ENCODE measurements around the gene PTPRO. TPM values are rescaled to one million over a fixed set of nuclear protein-coding genes. Genes with fewer than 3 reads are reported as not detected.

PTPRO gene
- total RNA-seq, 1 experiment from 2014 or later: 1.2 TPM

DNA sequence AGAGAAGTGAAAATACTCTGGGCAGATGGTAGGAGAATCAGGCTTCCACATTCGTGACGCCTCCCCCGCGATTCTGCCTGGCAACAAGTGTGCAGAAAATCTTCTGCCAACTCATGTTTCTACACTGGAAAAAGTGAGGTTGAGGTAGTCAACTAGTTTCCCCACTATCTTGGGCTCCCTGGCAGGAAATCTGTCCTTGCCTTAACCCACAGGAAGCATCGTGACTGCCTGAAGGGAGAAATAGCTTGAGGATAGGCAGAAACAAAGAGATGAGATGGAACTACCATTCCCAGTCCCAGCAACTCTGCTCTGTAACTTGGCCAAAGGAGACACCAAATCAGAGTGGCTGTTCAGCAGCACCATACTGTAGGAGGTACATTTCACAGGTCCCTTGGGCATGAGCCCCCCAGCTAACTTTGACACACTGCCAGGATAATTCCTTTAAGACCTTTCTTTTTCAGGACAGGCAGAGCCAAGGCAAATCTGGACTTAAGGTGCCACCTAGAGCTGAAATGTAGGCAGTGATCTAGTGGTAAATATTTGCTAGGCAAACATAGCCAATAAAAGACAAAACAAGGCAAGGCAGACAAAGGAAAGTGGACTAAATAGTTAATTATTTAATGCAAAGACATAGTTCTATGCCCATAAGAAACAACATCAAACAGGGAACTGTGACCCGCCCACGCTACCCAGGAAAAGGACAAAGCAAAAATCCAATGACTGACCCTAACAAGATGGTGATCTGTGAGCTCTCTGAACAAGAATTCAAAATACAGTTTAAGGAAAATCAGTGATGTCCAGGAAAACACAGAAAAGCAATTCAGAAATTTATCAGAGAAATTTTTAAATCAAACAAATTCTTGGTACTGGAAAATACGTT, 205.1 kb downstream of the PTPRO start:
- DNase-seq (ENCODE audit: low spot score): peak; percentile 64

DNA sequence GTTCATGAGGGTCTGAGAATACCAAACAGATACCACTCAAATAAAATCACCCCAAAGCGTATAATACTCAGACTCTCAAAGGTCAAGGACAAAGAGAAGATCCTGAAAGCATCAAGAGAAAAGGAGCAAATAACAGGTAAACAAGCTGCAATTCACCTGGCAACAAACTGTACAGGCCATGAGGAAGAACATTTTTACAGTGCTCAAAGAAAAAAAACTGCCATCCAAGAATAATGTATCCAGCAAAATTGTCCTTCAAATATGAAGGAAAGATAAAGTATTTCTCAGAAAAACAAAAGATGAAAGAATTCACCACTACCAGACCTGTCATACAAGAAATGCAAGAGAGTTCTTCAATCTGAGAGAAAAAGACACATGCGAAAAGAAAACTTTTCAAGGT, 206.4 kb downstream of the PTPRO start:
- DNase-seq (ENCODE audit: low spot score): no peak

DNA sequence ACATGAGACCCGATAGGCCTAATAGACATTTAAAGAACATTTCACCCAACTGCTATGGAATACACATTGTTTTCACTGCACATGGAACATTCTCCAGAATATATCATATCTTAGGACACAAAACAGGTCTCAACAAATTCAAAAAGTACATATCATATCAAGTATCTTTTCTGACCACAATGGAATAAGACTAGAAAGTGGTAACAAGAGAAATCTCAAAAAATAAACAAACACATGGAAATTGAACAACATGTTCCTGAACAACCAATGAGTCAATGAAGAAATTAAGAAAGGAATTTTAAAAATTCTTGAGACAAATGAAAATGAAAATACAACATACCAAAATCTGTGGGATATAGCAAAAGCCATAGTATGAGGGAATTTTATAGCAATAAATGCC, 208.1 kb downstream of the PTPRO start:
- DNase-seq (ENCODE audit: low spot score): no peak

DNA sequence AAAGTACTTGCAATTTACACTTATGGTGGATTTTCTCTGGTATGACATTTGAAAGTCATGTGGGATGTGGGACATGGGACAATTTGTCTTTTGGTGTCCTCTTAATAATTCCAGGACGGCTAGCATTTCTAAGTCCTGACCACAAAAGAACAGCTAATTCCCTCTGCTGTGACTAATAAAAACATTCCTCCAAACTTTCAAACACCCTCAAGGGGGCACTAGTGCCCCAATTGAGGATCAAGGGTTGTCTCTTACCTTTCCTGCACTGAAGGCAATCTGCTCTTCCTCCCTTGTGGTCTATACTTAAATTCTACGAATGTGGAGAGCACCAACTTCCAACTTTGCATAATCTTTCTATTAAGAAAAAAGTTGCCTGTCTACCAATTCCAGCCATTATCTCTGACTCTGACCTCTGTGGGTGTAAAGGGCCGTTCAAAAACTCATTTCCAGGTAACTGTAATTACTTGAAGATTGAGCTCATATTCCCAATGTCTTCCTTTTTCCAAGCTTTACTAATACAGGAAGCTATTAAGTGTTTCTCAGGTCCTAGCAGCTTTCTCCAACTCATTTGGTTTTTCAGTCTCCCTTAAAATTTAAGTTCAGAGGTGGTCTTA, 210.2 kb downstream of the PTPRO start:
- peak; percentile 66 for DNase-seq (ENCODE audit: low spot score)

DNA sequence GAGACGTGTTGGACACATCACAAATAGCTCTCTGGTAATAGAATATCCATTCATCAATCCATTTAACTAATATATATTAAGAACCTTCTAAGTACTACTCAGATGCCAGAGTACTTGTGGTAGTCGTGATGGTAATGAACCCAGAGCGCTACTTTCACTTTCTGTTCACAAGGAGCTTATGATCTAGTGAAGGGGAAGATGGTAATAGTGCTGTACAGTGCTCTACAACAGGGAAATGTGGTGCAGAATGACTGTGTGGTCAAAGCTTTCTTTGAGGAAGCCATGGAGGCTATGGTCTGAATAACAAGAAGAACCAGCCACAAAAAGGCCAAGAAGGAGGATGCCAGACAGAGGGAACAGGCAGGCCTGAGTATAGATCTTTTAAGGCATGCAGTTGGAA, 212.0 kb downstream of the PTPRO start:
- peak; percentile 57 for DNase-seq (ENCODE audit: low spot score)

DNA sequence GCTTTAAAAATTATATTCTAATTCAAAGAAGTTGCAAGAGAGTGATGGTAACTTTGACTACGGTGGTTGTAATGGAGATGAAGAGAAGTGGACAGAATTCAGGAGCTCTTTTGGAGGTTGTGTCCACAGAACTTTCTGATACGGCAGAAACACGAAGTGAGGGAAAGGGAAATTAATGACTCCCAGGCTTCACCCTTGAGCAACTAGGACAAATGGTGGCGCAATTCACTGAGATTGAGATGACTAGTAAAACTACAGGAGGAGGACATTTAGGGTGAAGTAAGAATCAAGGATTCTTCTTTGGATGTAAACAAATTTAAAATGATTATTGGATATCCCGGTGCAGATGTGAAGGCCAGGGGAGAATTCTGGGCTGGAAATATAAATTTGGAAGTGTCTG, 212.6 kb downstream of the PTPRO start:
- peak; percentile 15 for DNase-seq (ENCODE audit: low spot score)

DNA sequence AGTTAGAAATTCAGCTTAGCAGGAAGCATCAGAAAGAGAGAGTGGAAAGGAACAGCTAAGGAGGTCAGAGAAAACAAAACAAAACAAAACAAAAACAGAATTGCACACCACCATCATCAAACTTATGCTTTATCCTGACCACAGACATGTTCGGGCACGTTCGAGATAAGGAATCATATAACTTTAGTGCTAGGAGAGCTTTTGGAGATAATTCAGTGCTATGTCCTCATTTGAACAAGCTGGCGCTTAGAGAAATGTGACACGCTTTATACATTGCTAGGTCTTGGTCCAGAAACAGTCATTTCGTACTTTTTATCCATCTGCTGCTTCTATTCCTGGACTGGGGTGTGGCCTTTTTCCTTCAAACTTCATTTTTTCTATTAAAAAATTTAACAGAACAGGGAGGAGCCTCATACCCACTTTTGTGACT, 213.1 kb downstream of the PTPRO start:
- no peak for DNase-seq (ENCODE audit: low spot score)

DNA sequence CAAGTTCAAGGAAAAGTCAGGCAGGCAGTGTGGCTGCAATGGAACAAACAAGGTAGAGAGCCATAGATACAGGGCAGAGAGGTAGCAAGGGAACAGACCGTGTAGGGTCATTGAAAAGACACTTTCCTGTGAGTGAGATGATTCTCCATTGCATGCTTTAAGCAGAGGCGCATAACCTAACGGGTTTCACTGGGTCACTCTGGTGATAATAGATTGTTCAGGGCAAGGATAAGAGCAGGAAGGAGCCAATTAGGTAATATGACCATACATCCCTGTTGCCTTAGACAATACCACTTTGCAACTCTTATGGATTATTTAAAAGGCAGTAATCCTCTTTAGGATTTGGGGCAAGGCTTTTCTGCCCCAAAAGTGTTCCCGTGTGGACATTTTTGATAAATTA, 214.1 kb downstream of the PTPRO start:
- DNase-seq (ENCODE audit: low spot score): no peak

DNA sequence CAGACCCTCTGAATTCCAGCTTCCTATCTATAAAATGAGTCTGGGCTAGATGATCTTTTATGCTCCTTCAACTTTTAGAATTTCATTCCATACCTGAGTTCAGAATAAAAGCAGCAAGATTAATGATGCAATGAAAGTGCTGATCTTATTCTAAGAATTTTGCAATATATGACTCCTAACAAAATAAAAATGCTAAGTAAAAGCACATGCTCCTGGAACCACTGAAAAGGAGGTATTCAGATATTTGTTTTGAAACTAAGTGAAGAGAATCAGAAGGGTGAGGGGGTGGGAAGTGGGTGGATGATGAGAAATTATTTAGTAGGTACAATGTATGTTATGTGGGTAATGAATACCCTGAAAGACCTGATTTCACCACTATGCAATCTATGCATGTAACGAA, 216.6 kb downstream of the PTPRO start:
- DNase-seq (ENCODE audit: low spot score): no peak

DNA sequence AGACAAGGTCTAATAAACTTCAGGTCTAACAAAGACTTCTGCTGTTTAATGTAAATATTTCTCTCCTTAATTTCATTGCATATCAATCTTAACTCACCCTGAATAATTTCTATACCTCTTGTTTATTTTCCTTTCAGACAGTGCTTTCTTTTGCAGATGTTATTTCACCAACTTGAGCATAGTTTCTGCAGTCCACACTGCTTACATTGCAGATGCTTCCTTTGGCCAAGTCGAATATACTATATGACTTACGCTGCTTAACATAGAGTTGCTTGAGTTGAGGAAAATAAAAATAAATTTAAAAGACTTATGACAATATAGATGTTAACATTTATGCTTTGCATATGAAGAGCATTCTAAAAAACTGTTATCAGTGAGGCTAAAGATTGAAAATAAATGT, 217.7 kb downstream of the PTPRO start:
- DNase-seq (ENCODE audit: low spot score): no peak

DNA sequence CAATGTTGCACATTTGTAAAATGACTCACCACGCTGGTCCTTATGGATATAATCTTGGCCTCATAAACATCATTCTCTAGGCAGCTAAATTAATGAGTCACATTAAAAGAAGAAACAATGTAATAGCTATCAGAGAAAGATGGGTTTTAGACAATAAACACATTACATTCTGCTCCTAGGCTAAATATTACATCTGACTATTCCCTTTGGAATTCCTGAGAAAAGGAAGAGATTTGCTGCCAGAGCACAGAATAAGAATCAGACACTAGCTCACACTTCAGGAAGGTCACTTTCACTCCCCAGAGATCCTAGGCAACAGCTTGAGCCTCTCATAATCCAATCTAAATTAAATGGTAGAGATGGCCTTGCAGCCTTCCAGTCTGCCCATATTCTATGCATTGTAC, 218.2 kb downstream of the PTPRO start:
- DNase-seq (ENCODE audit: low spot score): no peak

DNA sequence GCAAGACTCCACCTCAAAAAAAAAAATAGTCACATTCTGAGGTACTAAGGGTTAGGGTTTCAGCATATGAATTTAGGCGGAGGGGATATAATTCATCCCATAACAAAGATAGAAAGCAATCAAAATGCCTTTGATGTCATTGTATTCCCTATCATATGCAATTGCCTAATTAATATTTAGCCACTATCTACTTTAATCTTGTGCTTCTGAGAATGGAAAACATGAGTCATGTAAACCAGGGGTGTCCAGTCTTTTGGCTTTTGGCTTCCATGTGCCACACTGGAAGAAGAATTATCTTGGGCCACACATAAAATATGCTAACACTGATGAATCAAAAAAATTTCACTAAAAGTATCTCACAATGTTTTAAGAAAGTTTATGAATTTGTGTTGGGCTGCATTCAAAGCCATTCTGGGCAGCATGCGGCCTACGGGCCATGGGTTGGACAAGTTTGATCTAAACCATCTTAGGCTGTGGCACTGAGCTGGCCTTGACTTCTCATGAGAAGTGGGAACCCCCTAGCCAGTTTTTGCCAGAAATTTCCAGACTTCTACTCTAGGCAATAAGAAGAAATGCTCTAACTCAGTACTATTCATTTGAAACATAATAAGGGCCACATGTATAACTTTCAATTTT, 219.8 kb downstream of the PTPRO start:
- no peak for DNase-seq (ENCODE audit: low spot score)

DNA sequence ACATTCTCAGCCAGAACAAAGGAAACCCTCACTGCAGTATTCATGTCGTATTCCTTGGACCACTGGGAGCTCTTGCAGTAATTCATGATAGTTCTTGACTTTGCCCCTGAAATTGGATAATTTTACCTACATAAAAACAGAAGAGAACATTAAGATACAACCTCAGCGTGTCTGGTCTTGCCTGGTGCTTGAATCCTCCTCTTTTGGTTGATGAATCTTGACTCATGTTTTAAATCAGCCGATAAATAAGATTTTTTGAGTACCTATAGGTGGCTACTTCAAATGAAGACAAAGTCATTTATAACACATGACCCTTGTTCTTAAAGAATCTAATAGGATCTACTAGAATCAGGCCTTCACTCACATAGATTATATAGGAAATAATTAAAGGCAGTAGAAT, 221.0 kb downstream of the PTPRO start:
- no peak for DNase-seq (ENCODE audit: low spot score)

DNA sequence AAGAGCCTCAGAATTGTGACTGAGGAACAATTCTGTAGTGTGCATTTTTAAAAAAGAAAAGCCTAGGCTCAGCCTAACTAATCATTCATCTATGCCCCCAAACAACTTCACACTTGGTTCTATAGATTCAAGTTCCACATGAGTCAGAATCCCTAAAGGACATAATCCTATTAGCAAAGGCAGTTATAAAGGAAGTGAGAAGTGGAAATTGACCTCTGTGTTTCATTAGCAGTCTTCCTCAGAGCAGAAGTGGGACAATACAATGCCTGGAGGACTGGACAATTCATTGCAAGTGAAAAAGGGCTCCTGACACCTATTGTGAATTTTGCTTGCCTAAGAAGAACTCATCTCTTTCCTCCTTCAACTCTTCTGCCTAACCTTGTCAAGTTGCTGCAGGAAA, 222.3 kb downstream of the PTPRO start:
- no peak for DNase-seq (ENCODE audit: low spot score)

DNA sequence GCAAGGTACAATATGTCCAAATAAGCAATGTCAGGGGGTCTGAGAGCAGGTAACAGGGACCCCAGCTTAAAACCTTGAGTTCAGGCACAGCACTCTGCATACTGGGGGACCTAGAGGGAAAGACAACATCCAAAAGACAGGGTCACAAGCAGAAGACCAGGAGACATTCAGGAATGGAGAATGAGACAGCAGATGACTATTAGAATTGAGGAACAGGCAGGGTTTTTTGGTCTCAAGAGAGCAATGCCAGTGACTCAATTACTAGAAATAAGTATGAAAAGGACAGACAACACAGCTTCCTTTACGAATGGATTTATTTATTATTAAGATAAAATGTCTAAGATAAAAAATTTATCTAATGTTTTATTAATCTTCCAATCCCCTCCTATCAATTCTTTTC, 223.0 kb downstream of the PTPRO start:
- DNase-seq (ENCODE audit: low spot score): no peak

DNA sequence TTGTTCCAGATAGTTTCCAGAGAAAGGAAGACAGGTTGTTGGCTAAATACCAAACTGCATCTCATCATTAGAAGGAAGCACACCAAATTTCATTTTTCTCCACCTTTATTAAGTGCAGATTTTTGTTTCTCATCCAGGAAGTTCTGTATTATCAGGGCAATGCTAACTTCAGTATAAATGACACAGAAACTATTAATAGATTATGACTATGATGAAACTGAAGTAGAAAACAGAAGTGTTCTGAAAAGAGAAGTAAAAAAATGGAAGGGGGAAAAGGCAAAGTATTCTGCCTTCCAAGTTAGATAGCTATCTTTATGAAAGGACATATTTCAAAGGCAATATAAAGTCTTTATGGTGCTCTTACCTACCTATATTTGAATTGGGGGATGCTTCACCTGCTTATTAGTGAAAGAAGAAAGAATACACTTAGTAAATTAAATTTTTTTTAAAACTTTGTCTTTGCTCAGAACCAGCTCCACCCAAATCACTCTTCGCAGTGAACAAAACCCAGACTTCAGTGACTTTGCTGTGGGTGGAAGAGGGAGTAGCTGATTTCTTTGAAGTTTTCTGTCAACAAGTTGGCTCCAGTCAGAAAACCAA, 223.9 kb downstream of the PTPRO start:
- no peak for DNase-seq (ENCODE audit: low spot score)

DNA sequence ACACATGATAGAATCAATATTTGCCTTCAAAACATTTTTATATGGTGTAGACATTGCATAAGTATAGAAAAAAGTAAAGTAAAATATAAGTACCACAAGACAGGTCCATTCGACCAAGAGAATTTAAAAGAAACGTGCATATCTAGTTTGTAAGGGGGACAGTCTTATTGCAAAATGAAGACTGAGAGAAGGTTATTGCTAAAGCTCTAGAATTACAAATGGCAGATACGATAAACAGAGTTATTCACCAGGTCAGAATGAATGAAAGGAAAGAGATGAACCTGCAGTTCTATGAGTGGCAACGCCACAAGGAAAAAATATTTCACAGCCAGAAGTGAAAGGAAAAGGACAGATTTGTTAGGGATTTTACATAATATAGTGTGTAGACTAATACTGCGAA, 224.8 kb downstream of the PTPRO start:
- no peak for DNase-seq (ENCODE audit: low spot score)

DNA sequence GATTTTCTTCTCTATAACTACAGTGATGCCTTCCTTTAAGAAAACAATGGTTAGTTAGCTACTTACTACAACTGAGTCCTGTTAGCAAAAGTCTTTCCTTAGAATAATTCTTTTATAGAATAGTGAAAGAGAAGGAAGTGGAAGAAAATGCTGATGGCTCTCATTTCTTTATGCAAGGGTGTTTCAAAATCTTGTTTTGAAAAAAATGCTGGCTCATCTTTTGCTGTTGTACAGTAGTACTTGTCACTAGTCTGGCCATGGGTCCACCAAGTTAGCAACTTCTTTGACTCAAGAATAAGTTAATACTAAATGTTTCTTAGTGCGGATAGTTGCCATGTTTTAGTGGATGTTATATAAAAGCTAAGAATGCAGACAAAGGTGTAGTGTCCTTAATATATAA, 225.4 kb downstream of the PTPRO start:
- DNase-seq (ENCODE audit: low spot score): no peak

DNA sequence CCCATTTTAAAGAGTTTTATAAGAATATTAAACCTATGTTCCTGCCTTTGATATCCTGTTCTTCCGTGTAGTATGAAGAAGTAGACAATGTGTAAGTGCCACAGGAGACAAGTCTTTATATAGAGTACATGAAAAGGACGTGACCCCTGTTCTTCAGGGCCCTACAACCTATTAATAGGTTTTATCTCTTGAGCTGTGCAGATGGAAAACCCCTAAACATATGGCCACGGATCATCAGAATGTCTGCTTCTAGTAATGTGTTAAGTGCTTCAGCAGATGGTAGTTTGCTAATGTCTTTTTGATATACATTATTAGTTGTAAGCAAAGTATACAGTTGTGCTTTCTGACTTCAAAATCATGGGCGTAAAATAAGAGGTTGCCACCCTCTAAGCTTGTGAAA, 228.5 kb downstream of the PTPRO start:
- no peak for DNase-seq (ENCODE audit: low spot score)

DNA sequence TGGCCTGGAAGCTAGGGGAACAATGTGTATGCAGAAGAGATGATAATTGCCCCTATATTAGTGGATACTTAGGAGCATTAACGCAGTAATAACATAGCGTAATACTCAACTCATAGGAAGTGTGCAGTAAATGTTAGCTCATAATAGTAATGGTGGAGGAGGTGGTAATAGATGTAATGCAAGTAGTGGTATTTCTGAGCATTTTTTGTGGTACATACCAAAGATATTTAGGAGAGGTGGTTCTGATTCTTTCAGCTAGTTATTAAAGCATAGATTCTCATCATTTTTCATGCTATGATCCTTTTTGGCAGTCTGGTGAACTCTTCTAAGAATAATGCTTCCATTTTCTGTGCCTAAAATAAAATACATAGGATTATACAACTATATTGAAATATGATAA, 233.1 kb downstream of the PTPRO start:
- DNase-seq (ENCODE audit: low spot score): no peak

DNA sequence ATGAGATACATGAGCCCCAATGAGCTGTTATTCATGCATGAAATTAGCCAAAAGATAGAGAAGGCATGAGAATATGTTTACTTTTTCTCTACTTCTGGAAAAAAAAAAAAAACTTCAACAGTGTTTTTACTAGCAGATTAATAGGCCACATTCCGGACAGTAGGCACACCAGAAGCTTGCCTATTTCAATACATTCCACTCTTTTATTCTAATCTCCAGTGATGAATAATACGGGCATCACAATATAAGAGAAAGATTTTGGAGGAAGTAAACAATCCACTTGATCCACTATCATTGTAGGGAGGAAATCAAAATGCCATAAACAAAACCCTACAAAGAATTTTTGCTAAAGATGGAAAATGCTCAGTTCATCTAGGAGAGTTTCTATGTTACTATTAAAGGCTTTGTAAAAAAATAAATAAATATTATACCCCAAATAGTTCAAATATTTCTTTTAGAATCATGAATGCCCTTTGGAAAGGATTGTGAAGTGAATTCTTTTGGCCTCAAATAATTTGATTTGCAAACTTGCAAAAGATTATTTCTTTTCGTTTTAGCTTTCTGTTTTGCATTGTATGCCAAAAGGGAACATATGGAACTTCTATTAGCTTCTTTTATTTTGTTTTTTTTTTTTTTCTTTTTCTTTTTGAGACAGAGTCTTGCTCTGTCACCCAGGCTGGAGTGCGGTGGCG, 234.2 kb downstream of the PTPRO start:
- DNase-seq (ENCODE audit: low spot score): no peak

DNA sequence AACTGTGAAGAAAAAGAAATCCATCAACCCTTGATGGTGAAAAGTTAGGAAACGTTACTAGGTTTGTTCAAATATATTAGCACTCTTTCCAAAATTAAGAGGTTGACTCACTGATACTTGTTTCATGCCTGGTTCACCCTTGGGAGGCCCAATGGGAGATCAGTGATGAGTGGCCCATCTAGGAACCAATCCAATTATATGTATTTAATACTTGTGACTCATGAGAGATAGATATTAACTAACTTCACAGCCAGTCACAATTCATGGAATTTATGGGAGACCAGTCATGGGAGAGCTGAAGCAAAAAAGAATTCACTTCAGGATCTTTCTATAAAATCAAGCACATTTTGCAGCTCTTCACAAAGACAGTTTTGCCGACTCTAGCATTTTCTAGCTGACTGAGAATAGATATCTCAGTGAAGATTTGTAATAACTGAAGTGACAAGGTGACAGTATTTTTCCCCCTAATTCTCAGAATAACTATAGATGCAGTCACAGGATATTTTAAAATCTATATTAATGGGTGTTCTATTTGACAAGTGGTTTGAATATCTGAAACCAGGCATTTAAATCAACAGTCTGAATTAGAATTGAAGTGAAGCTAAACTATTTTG, 236.7 kb downstream of the PTPRO start:
- no peak for DNase-seq (ENCODE audit: low spot score)

Data from H4 (cell line).